Measurements from ENCODE around the gene HAO1. TPM values are rescaled to one million over a fixed set of nuclear protein-coding genes. Genes with fewer than 3 reads are reported as not detected.

HAO1 gene
- total and polyA plus RNA-seq, 2 of the 13 experiments (the other 11 are each of a cell fraction or from before 2014, with no cell fraction given): 0.03 TPM; not detected in 1

DNA sequence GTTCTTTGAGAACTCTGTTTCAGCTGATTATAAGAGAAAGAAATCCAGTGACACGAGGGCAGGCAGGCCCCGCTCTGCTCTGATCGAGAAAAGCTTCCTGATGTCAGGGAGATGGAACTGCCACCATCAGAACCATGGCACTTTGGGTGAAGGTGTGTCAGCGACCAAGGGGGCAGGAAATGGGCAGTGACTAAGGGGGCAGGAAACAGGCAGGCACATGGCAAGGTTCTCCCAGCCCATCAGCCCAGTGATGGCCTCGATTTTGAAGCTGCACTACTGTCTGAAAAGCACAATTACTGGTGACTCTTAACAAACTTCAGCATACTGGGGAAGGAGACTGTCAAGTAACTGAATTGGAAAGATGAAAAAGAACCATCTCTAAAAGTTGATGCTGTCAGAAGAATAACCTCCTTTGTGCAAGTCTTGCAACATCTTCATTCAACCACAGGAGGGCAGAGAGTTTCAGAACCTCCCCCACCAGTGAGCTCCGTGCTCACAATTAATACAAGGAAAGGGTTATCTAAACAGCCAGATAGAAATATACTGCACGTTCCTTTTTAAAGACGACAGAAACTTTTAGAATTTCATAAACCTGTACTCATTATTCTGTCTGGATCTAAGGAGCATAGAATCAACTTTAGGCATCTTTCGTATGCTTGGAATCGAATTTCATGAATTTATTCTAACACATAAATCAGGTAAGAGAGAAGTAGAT is 40.2 kb upstream of the HAO1 start (continued):
- TF ChIP-seq KAT8 (CRISPR knock-in tag; IDR thresholded peaks at IDR 0.05): 0 out of 2 replicates have a peak, but pooled peaks have one; percentile 16
- no peak for TF ChIP-seq NFATC3 (CRISPR knock-in tag; IDR thresholded peaks at IDR 0.05)
- no peak for TF ChIP-seq TFDP1 (CRISPR knock-in tag; IDR thresholded peaks at IDR 0.05; ENCODE audit: borderline replicate concordance)
- TF ChIP-seq, protein P1, sequence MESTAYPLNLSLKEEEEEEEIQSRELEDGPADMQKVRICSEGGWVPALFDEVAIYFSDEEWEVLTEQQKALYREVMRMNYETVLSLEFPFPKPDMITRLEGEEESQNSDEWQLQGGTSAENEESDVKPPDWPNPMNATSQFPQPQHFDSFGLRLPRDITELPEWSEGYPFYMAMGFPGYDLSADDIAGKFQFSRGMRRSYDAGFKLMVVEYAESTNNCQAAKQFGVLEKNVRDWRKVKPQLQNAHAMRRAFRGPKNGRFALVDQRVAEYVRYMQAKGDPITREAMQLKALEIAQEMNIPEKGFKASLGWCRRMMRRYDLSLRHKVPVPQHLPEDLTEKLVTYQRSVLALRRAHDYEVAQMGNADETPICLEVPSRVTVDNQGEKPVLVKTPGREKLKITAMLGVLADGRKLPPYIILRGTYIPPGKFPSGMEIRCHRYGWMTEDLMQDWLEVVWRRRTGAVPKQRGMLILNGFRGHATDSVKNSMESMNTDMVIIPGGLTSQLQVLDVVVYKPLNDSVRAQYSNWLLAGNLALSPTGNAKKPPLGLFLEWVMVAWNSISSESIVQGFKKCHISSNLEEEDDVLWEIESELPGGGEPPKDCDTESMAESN (CRISPR knock-in tag; conservative IDR thresholded peaks at IDR 0.05): no peak
- no peak for TF ChIP-seq ZFAT (CRISPR knock-in tag; conservative IDR thresholded peaks at IDR 0.05)
- no peak for TF ChIP-seq PHF20 (CRISPR knock-in tag; IDR thresholded peaks at IDR 0.05)
- no peak for TF ChIP-seq ZNF264 (CRISPR knock-in tag; IDR thresholded peaks at IDR 0.05)
- TF ChIP-seq SRY (CRISPR knock-in tag; IDR thresholded peaks at IDR 0.05): no peak
- peak; percentile 84; the same call in 1 of the 2 replicates for TF ChIP-seq ZNF740 (CRISPR knock-in tag; IDR thresholded peaks at IDR 0.05)
- TF ChIP-seq, protein P2, sequence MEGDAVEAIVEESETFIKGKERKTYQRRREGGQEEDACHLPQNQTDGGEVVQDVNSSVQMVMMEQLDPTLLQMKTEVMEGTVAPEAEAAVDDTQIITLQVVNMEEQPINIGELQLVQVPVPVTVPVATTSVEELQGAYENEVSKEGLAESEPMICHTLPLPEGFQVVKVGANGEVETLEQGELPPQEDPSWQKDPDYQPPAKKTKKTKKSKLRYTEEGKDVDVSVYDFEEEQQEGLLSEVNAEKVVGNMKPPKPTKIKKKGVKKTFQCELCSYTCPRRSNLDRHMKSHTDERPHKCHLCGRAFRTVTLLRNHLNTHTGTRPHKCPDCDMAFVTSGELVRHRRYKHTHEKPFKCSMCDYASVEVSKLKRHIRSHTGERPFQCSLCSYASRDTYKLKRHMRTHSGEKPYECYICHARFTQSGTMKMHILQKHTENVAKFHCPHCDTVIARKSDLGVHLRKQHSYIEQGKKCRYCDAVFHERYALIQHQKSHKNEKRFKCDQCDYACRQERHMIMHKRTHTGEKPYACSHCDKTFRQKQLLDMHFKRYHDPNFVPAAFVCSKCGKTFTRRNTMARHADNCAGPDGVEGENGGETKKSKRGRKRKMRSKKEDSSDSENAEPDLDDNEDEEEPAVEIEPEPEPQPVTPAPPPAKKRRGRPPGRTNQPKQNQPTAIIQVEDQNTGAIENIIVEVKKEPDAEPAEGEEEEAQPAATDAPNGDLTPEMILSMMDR (CRISPR knock-in tag; IDR thresholded peaks at IDR 0.05): peak; percentile 76
- TF ChIP-seq RCOR2 (CRISPR knock-in tag; IDR thresholded peaks at IDR 0.05): 0 out of 2 replicates have a peak, but pooled peaks have one; percentile 16
- TF ChIP-seq ZBTB44 (CRISPR knock-in tag; IDR thresholded peaks at IDR 0.05): no peak
- TF ChIP-seq FIP1L1 (IDR thresholded peaks at IDR 0.05; ENCODE audit: borderline replicate concordance, insufficient read depth, low read depth, low read length): no peak
- TF ChIP-seq ZNF17 (CRISPR knock-in tag; IDR thresholded peaks at IDR 0.05): no peak
- no peak for TF ChIP-seq NCOA1 (CRISPR knock-in tag; IDR thresholded peaks at IDR 0.05)
- TF ChIP-seq ZNF614 (CRISPR knock-in tag; IDR thresholded peaks at IDR 0.05; ENCODE audit: borderline replicate concordance): no peak
- no peak for TF ChIP-seq ZNF569 (CRISPR knock-in tag; IDR thresholded peaks at IDR 0.05; ENCODE audit: borderline replicate concordance)
- TF ChIP-seq ZNF430 (CRISPR knock-in tag; IDR thresholded peaks at IDR 0.05): no peak
- no peak for TF ChIP-seq ZNF773 (CRISPR knock-in tag; IDR thresholded peaks at IDR 0.05; ENCODE audit: borderline replicate concordance)
- TF ChIP-seq POGZ (CRISPR knock-in tag; IDR thresholded peaks at IDR 0.05): no peak
- no peak for TF ChIP-seq TIGD3 (CRISPR knock-in tag; IDR thresholded peaks at IDR 0.05; ENCODE audit: borderline replicate concordance)
- TF ChIP-seq RBM39 (IDR thresholded peaks at IDR 0.05; ENCODE audit: low read depth, low read length, poor library complexity, severe bottlenecking): no peak
